Uterus (tissue), 2 donors: Measurements from ENCODE around the gene QSOX1.

Experiments
- CTCF ChIP-seq, 4 experiments: fragments of 200-600 bp in 2 of 4; fragments of 450-650 bp in 2 of 4; sonication (generic) in 2 of 4; IDR thresholded peaks; one replicate each; pipeline ENCODE4 v1.5.1; 2016 to 2019; ENCODE audit warnings: antibody characterized with exemption in 4 of 4, mild to moderate bottlenecking in 2 of 4, moderate library complexity in 1 of 4
- POLR2A ChIP-seq, 2 donors: fragments of 450-650 bp; IDR thresholded peaks; one replicate each; pipeline ENCODE4 v1.6.1; 2016; ENCODE audit warnings: antibody characterized with exemption in 2 of 2, mild to moderate bottlenecking in 1 of 2, moderate library complexity in 1 of 2

GRCh38 chr1:180187626-180188025 is 33.0 kb downstream of the QSOX1 start:
- TF ChIP-seq POLR2A (IDR thresholded peaks at IDR 0.05) (no peak), CTCF (IDR thresholded peaks at IDR 0.05) (no peak)
